ENCODE measurements around the gene PPFIBP1. TPM values are rescaled to one million over a fixed set of nuclear protein-coding genes. Genes with fewer than 3 reads are reported as not detected.

PPFIBP1 gene
- polyA plus RNA-seq, 1 of the 3 experiments (the other 2 are of a cell fraction) = 55.0 TPM

DNA sequence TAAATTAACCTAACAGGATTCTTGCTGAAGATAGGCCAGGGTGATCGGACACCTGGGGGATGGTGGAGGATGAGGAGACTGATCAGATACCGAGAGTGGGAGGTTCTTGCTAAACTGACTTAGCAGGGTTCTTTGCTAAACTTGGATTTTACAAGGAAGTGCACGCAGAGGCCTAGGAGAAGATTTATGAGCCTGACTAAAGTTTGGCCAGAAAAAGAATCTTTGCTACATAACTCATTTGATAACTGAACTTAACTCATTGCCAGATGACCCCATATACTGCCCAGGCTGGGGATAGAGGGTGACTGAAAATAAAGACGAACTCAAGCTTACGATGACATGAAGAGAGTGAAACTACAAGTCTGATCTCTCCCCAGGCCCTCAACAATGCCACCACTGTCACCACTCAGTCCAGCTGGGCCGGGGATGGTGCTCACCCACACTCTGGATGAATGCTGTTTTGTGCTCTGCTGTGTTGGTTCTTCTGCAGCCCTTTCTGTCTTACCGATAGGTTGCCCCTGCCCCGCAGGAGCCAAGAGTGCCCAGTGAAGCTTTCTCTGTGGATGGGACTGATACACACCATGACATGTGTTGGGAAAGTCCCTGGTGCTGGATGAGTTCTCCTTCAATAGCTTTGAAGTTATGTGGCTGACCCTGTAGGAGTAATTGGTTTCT is 29.0 kb downstream of the PPFIBP1 start:
- DNase-seq = no peak
- no peak overlapping the region for H3K9ac ChIP-seq

GRCh38 chr12:27553941-27554340 is 29.9 kb downstream of the PPFIBP1 start:
- no peaks in the 10 kb centered on the region for H3K27me3 ChIP-seq (ENCODE audit: insufficient read depth)
- H3K9me2 ChIP-seq = no peaks in the 10 kb centered on the region
- no peak overlapping the region for H3K4me3 ChIP-seq (ENCODE audit: low read depth in 2 of 2, low read length in 1 of 2)
- peaks cover 98% of the 10 kb centered on the region for H3K79me2 ChIP-seq (ENCODE audit: insufficient read depth)
- no peak for TF ChIP-seq ZBTB33 (IDR thresholded peaks at IDR 0.05; ENCODE audit: borderline replicate concordance, low read depth)
- no peak for TF ChIP-seq JUND (IDR thresholded peaks at IDR 0.05)
- H3K9ac ChIP-seq = no peak overlapping the region
- no peaks in the 10 kb centered on the region for H4K20me1 ChIP-seq (ENCODE audit: insufficient read depth)
- peaks cover 26% of the 10 kb centered on the region for H3F3A ChIP-seq (replicated peaks; ENCODE audit: insufficient read depth)
- no peaks in the 10 kb centered on the region for H3K9me3 ChIP-seq
- H3K4me1 ChIP-seq (ENCODE audit: control insufficient read depth in 1 of 2, insufficient read depth in 2 of 2, low read depth in 1 of 2, low read length in 1 of 2) = peaks cover 16 to 62% of the 10 kb centered on the region in 2 experiments
- no peak for DNase-seq
- H3K36me3 ChIP-seq (replicated peaks in 1 of 2; ENCODE audit: control insufficient read depth in 1 of 2, insufficient read depth in 2 of 2, low read length in 1 of 2) = peaks cover 4 to 11% of the 10 kb centered on the region in 2 experiments
- H2AFZ ChIP-seq (ENCODE audit: low read depth) = no peak overlapping the region
- peak overlapping the region; percentile 52 to 64; a peak in 2 of 4 replicates for H3K27ac ChIP-seq (ENCODE audit: low read depth in 2 of 2, low read length in 1 of 2)
- CTCF ChIA-PET = no interaction called here
- no peak overlapping the region for H3K4me2 ChIP-seq
- POLR2A ChIA-PET = no interaction called here
- 86% methylated on average over 3 of the region's 3 CpGs for WGBS (ENCODE audit: low lambda C conversion rate)

More for the DNA sequence above, 29.0 kb downstream of the PPFIBP1 start:
- Histone ChIP-seq H4K20me1 (ENCODE audit: insufficient read depth) (no peaks in the 10 kb centered on the region), H3K9me2 (no peaks in the 10 kb centered on the region), H3K27me3 (ENCODE audit: insufficient read depth) (no peaks in the 10 kb centered on the region), H3K36me3 (replicated peaks in 1 of 2; ENCODE audit: control insufficient read depth in 1 of 2, insufficient read depth in 2 of 2, low read length in 1 of 2) (peaks cover 4 to 11% of the 10 kb centered on the region in 2 experiments), H3K9me3 (no peaks in the 10 kb centered on the region), H3K79me2 (ENCODE audit: insufficient read depth) (peaks cover 98% of the 10 kb centered on the region), H3K4me3 (ENCODE audit: low read depth in 2 of 2, low read length in 1 of 2) (no peak overlapping the region), H3F3A (replicated peaks; ENCODE audit: insufficient read depth) (peaks cover 35% of the 10 kb centered on the region), H3K4me2 (no peak overlapping the region), H3K4me1 (ENCODE audit: control insufficient read depth in 1 of 2, insufficient read depth in 2 of 2, low read depth in 1 of 2, low read length in 1 of 2) (peaks cover 16 to 69% of the 10 kb centered on the region in 2 experiments), H2AFZ (ENCODE audit: low read depth) (no peak overlapping the region), H3K27ac (ENCODE audit: low read depth in 2 of 2, low read length in 1 of 2) (peak overlapping the region in 1 of 2 experiments; percentile 99; a peak in 2 of 4 replicates)
- TF ChIP-seq TCF12 (IDR thresholded peaks at IDR 0.05) (no peak), EZH2phosphoT487 (IDR thresholded peaks at IDR 0.05; ENCODE audit: borderline replicate concordance, low read depth) (no peak), GATA2 (CRISPR knock-in tag; IDR thresholded peaks at IDR 0.05) (no peak), CHD2 (IDR thresholded peaks at IDR 0.05; ENCODE audit: low read length, partially characterized antibody) (no peak), RFX5 (IDR thresholded peaks at IDR 0.05; ENCODE audit: low read length) (no peak), USF1 (IDR thresholded peaks at IDR 0.05; ENCODE audit: borderline replicate concordance, low read depth) (no peak), SIN3A (IDR thresholded peaks at IDR 0.05; ENCODE audit: borderline replicate concordance, low read depth, low read length) (no peak), ELF1 (IDR thresholded peaks at IDR 0.05) (no peak), EP300 (IDR thresholded peaks at IDR 0.05; ENCODE audit: borderline replicate concordance in 1 of 2, low read depth in 1 of 2, low read length in 1 of 2) (no peak), FOXM1 (IDR thresholded peaks at IDR 0.05; ENCODE audit: low read depth) (no peak), SMC3 (IDR thresholded peaks at IDR 0.05; ENCODE audit: low read depth, low read length) (no peak), FOXJ3 (CRISPR knock-in tag; IDR thresholded peaks at IDR 0.05) (no peak), IRF3 (IDR thresholded peaks at IDR 0.05; ENCODE audit: low read depth, low read length) (no peak), TAF1 (IDR thresholded peaks at IDR 0.05; ENCODE audit: borderline replicate concordance, low read depth, low read length) (no peak), FOSL2 (IDR thresholded peaks at IDR 0.05; ENCODE audit: borderline replicate concordance, low read depth) (no peak)
- TF ChIP-seq, protein P1, sequence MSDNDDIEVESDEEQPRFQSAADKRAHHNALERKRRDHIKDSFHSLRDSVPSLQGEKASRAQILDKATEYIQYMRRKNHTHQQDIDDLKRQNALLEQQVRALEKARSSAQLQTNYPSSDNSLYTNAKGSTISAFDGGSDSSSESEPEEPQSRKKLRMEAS (IDR thresholded peaks at IDR 0.05; ENCODE audit: low read depth) = no peak
- WGBS (ENCODE audit: low lambda C conversion rate) = 88% methylated on average over 8 of the region's 8 CpGs
- CTCF ChIA-PET = no interaction called here
- POLR2A ChIA-PET = no interaction called here

Measured in SK-N-SH (cell line).